ENCODE measurements around the gene ABCC2.

DNA sequence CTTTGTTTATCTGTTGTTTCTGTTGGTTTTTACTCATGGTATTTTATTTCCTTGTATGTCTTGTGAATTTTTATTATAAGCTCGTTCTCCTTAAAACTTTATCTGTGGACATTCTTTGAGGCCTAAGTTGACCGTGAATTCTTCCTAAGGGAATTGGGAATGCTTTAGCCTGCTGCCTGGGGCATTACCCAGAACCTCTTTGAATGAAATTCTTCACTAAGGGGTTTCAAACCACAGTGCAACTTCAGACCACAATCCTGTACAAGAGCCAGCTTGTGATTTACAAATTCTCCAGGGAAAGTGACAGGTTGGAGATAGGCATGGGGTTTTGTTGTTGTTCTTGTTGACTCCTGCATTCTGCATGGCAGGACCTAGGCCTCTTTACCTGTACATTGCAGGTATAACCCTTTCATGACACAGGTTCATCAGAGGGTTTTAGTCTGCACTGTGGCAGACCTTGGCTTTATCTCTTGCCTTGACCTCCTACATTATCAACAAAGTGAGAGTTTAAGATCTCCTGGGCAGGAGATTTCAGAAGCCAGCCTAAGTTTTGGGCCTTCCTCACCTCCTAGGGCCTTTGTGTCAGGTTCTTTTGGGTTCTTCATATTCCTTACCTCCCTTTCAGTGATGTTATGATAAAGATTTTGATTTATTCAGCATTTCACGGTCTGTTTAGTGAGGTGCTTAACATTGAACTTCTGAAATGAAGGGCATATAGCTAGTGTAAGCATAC lies 70.2 kb downstream of the ABCC2 start:
- TF ChIP-seq ZNF274 (IDR thresholded peaks at IDR 0.05; ENCODE audit: low read depth, low read length) (no peak), YY1 (IDR thresholded peaks at IDR 0.05; ENCODE audit: insufficient read depth, insufficient read length) (no peak)

Measured in NT2/D1 (cell line).